SK-N-SH (cell line): ENCODE data around the gene MLYCD. TPM values are rescaled to one million over a fixed set of nuclear protein-coding genes. Genes with fewer than 3 reads are reported as not detected.

Source experiments
- CTCF ChIP-seq: fragments of 200-600 bp; sonication (generic); IDR thresholded peaks from 2 replicates; pipeline ENCODE4 v1.6.1; 2017; ENCODE audit warnings: antibody characterized with exemption, mild to moderate bottlenecking, moderate library complexity
- EZH2phosphoT487 ChIP-seq: fragments of 200-600 bp; sonication (generic); IDR thresholded peaks from 2 replicates; pipeline ENCODE4 v1.6.1; 2017; ENCODE audit warnings: low read depth, mixed run types, mild to moderate bottlenecking, antibody characterized with exemption, moderate library complexity, borderline replicate concordance
- FOXM1 ChIP-seq: IDR thresholded peaks from 2 replicates; pipeline ENCODE4 v1.4.0; 2012; ENCODE audit warnings: low read depth, mild to moderate bottlenecking
- MAX ChIP-seq: IDR thresholded peaks from 2 replicates; pipeline ENCODE4 v1.4.0; 2012; ENCODE audit warnings: low read depth
- MEF2A ChIP-seq: IDR thresholded peaks from 2 replicates; pipeline ENCODE4 v1.4.0; 2012; ENCODE audit warnings: low read depth, borderline replicate concordance
- NRF1 ChIP-seq: IDR thresholded peaks from 2 replicates; pipeline ENCODE4 v1.6.1; 2012; ENCODE audit warnings: low read depth, mild to moderate bottlenecking, low read length
- POLR2AphosphoS5 ChIP-seq: IDR thresholded peaks from 2 replicates; pipeline ENCODE4 v1.6.1; 2012; ENCODE audit warnings: low read depth, low read length
- REST ChIP-seq: IDR thresholded peaks from 2 replicates; pipeline ENCODE4 v1.6.1; 2012; ENCODE audit warnings: mild to moderate bottlenecking, low read depth, low read length, moderate library complexity
- RFX5 ChIP-seq: IDR thresholded peaks from 2 replicates; pipeline ENCODE4 v1.6.1; 2012; ENCODE audit warnings: mild to moderate bottlenecking, improper control_type of control experiment, low read length
- RXRA ChIP-seq: IDR thresholded peaks from 2 replicates; pipeline ENCODE4 v1.4.0; 2012; ENCODE audit warnings: low read depth, mild to moderate bottlenecking, borderline replicate concordance
- TAF1 ChIP-seq: IDR thresholded peaks from 2 replicates; pipeline ENCODE4 v1.6.1; 2012; ENCODE audit warnings: low read depth, mild to moderate bottlenecking, low read length, moderate library complexity, borderline replicate concordance
- TEAD4 ChIP-seq: IDR thresholded peaks from 2 replicates; pipeline ENCODE4 v1.4.0; 2012; ENCODE audit warnings: mild to moderate bottlenecking, borderline replicate concordance; ENCODE audit not compliant: insufficient read depth
- USF1 ChIP-seq: IDR thresholded peaks from 2 replicates; pipeline ENCODE4 v1.4.0; 2012; ENCODE audit warnings: low read depth, borderline replicate concordance
- YY1 ChIP-seq: IDR thresholded peaks from 2 replicates; pipeline ENCODE4 v1.4.0; 2012; ENCODE audit warnings: low read depth, mild to moderate bottlenecking
- polyA plus RNA-seq, 3 experiments: library from polyadenylated mRNA; depleted of rRNA; stranded (reverse); fragments of >200 nt; gene quantifications; 2 replicates each; pipeline ENCODE4 v1.2.3, GENCODE V29; 2012

MLYCD gene
- polyA plus RNA-seq, 1 of the 3 experiments (the other 2 are of a cell fraction): 2.4 TPM

GRCh38 chr16:83958137-83958845 lies 59.4 kb downstream of the MLYCD start (continued):
- TF ChIP-seq USF1 (no peak), POLR2AphosphoS5 (no peak), EZH2phosphoT487 (no peak), REST (no peak), MAX (no peak), RXRA (no peak), YY1 (no peak), NRF1 (no peak), CTCF (no peak), RFX5 (no peak), TEAD4 (no peak), MEF2A (no peak), TAF1 (no peak), FOXM1 (no peak)
